Stimulated activated CD8-positive, alpha-beta memory T cell treated with anti-CD3 and anti-CD28 coated beads, Interleukin-2, amount 100 ng/mL, for 1 hour (primary cell): ENCODE data around the gene UGT1A4.

ENCODE experiments used
- DNase-seq, 2 donors: peaks; one replicate each; pipeline ENCODE4 v3.0.0-alpha.2; 2020; ENCODE audit warnings: low read depth in 2 of 2

UGT1A4 gene

DNA sequence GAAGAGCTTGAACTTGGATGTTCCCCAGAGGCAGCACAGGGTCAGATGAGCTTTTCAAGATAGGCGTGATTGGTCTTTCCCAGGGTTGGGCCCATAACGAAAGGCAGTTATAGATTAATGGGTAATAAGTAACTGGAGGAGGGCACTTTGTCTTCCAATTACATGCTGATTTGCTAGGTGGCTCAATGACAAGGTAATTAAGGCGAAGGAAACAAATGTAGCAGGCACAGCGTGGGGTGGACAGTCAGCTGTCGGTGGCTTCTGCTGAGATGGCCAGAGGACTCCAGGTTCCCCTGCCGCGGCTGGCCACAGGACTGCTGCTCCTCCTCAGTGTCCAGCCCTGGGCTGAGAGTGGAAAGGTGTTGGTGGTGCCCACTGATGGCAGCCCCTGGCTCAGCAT is at the start of gene UGT1A4:
TSS of gene UGT1A4 (plus strand) at position 185 of the 400 bp plus-strand sequence. CDS start at position 270, 85 bp downstream.
- no peak for DNase-seq

DNA sequence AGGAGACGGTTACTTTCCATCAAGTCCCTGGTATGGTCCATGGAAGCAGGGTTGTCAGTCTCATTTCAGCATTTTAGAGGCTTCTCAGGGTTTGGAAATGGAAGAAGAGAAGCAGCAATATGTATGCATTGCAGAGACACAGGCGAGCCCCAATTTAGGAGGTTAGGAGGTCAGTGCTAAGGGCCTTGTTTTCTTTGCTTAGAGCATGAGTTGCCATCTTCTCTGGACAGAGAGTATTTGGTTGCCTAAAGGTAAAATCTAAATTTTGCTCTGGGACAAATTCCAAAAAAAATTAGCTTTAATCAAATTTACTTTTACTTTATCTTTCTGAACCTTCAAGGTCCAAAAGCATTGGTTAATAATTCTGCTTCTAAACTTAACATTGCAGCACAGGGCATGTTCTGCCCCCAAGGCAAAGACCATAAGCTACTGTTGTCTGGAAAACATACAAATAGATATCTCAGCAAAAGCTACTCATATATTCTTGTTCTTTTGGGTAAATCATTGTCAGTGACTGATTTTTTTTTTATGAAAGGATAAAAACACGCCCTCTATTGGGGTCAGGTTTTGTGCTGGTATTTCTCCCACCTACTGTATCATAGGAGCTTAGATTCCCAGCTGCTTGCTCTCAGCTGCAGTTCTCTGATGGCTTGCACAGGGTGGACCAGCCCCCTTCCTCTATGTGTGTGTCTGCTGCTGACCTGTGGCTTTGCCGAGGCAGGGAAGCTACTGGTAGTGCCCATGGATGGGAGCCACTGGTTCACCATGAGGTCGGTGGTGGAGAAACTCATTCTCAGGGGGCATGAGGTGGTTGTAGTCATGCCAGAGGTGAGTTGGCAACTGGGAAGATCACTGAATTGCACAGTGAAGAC is 47.0 kb upstream of the UGT1A4 start, which contains the start of gene UGT1A9:
TSS of gene UGT1A9 (plus strand) at position 609 of the 872 bp plus-strand sequence. CDS start at position 646, 37 bp downstream.
- DNase-seq: no peak

DNA sequence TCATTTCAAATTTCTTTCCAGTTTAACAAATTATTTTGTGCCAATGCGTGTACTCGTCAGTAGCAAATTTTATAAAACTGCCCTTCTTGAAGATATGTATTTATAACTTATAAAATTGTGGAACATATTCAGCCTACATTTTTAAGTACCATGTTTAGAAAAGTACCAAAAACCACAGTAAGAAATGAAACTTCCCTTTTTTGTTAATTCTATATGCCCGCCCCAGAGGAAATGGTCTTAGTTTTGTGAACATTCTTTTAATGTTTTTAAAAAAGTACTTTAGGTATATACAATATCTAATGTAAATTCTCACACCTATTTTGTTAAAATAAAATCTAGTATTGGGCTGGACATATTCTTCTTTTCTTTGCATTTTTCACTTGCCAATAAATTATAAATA is 45.6 kb upstream of the UGT1A4 start:
- DNase-seq: no peak

DNA sequence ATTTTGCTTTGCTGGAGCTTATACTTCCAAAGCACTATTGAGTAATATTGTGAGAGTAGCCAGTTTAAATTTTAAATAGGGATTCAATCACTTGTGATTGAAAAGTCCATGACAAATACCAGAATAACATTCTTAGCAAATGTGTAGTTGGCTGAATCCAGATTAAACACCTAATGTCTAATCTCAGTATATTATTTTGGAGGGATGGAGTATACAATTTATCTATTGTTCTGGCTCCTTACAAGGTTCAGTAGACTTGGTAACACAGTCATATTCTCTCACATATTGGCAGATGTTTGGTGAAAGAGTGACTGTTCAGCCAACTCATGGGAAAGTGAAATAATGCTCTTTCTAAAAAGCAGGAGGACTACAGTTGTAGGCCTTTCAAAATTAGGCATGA is 44.6 kb upstream of the UGT1A4 start:
- no peak for DNase-seq

DNA sequence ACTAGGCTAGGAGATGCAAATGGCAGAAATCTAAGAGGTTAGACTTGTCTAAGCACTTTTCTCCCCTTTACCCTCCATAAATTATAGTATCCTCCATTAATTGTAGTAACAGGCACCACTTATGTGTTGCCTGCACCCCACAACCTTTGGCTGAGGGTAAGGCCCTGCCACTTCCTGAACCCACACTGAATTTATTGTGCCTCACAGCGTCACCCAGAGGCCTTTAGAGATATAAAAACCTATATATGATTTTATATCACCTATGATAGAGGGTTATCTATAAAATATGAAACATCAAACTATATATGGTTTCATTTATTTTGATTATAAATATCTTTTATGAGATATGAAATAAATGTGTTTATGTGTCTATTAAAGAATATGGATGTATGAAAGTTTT is 44.2 kb upstream of the UGT1A4 start:
- no peak for DNase-seq

DNA sequence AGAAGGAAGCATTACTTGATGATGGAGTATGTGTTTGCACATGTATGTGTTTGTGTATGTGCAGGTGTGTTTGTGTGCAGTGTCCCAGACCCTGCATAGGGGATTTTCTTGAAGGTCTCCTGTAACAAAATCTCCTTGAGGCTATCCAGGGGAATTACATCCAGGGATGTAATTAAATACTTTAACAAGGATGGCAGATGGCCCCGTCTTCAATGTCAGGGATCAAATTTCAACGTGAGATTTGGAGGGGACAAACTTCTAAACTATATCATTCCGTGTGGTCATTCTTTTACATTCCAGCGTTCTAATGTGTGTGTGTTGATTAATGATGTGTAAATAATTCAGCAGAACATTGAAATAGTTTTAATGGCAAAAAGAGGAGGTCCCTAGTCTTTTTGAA is 43.5 kb upstream of the UGT1A4 start:
- DNase-seq: no peak

DNA sequence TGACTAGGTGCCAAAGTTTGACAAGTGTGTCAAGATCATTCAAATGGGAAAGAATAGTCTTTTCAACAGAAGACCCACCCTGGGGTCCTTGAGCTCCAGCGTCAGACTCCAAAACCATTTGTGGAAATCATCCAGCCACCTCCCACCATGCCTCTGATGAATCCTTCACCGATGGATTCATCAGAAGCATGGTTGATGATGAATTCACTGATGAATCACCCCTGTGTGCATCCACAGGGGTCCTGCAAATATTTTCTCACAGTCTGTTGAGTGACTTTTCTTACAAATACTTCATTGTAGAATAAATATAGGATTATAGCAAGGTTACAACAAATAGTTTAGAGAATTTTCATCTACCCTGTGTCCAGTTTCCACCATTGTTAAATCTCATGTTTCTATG is 42.5 kb upstream of the UGT1A4 start:
- no peak for DNase-seq

DNA sequence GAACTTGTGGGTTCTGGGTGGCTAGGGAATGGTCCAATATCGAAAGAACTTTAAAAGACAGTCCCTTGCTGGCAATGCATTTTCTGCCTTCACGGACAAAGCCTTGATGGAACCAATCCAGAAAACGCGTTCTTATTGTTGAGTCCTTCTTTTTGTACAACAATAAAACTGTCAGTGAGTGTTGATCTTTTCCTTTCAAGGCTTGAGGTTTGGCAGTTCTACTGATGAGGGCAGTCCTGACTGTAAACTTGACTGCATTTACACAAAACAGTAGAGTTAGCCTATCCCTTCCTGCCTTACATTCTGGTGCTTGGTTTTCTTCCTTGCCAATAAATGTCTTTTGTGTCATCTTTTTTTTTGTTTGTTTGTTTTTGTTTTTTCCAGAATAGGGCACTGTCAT is 39.3 kb upstream of the UGT1A4 start:
- no peak for DNase-seq

DNA sequence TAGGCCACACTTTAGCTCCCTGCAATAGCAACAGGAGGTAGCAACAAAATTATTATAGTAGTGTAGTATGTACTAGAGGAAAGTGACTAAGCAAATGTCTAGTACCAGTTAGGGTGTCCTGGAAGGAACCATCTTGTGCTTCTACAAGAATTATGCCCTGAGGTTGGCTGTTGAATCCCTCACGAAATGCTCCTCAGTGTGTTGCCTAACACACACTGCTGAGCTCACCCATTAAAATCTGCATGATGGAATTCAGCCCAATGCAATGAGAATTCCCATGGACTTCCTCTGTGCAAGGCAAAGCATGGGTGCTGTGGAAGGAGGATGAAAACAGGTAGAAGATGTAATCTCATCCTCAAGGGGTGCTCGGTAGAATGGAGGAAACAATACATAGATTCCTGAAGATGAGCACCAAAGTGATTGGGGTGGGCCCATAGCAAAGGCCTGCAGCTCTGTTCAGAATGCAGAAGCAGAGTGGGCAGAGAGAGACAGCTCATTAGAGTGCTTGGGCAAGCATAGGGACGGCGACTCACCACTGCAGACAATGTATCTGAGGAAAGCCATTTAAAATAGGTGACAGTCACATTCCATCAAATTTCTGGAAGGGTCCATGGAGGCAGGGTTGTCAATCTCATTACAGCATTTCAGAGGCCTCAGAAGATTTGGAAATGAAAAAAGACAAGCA is 38.0 kb upstream of the UGT1A4 start:
- DNase-seq: no peak

DNA sequence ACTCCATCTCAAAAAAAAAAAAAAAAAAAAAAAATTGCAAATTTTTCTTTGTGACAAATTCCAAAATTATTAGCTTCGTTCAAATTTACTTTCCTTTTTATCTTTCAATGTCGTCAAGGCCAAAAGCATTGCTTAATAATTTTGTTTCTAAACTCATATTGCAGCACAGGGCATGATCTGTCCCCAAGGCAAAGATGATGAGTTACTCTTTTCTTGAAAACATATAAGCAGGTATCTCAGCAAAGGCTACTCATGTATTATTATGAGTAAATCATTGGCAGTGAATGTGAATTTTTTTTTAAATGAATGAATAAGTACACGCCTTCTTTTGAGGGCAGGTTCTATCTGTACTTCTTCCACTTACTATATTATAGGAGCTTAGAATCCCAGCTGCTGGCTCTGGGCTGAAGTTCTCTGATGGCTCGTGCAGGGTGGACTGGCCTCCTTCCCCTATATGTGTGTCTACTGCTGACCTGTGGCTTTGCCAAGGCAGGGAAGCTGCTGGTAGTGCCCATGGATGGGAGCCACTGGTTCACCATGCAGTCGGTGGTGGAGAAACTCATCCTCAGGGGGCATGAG is 36.9 kb upstream of the UGT1A4 start, which contains the start of gene UGT1A7:
TSS of gene UGT1A7 (plus strand) at position 381 of the 579 bp plus-strand sequence. CDS start at position 418, 37 bp downstream.
- DNase-seq: no peak

DNA sequence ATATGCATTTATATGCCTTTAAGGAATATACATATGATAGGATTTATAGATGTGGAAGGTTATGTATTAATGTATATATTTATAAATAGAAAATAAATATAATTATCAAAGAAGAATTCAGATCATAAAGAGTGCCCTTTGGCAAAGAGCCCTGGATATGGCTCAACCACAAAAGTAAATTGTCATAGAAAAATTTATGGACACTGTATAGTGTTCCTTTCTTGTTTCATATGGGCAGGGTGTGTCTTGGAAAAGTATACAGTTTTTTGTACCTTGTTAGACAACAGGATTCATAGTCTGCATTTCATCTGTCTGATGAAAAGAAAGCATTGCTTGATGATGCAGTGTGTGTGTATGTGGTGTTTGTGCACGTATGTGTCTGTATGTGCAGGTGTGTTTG is 33.9 kb upstream of the UGT1A4 start:
- DNase-seq: no peak

DNA sequence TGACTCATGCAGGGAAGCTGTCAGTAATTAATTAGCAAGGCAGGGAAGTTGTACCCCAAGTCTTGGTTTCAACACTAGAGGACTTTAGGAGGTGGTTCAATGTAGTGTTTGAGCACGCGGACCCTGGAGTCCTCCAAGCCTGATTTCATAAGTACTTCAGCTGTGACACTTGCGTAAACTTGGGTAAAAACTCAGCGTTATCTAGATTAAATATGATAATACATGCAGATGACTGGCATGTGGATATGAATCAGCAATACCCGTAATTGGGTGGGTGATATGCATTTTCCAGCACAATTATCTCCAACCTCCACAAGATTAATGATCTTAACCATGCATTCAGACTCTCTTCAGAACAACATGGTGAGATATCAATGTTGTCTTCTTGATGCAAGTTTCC is 31.6 kb upstream of the UGT1A4 start:
- no peak for DNase-seq

DNA sequence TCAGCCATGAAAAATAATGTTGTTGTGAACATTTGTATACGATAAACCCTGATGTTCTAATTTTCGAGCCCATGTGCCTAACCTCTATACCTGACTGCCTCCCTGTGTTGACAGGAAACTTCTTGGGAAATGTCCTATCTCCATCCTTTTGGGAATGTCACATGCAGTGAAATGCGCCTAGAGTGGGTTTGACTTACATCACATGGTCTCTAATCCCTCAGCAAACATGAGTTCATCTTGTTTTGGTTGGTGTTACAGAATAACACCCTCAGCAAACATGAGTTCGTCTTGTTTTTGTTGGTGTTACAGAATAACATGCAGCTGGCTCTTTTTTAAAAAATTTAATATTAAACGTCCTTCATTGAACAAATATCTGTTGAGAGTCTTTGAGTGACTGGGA is 30.2 kb upstream of the UGT1A4 start:
- no peak for DNase-seq

DNA sequence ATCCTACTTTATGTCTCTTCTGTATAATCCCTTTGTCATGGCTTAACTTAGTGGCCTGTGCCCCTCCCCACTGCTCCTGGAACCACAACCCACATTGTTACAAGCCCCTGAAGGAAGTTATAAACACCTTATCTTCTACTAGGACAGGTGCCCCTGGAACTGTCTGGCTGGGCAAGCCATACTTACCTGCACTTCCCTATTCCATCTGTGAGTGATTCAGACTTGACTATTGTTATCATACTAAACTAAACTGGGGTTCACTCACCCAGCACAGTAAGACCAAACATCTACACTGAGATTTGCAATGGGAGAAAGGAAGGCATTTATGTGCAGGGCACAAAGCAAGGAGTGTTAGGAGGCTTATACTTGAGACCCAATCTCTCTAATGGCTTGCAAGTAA is 29.5 kb upstream of the UGT1A4 start:
- no peak for DNase-seq

DNA sequence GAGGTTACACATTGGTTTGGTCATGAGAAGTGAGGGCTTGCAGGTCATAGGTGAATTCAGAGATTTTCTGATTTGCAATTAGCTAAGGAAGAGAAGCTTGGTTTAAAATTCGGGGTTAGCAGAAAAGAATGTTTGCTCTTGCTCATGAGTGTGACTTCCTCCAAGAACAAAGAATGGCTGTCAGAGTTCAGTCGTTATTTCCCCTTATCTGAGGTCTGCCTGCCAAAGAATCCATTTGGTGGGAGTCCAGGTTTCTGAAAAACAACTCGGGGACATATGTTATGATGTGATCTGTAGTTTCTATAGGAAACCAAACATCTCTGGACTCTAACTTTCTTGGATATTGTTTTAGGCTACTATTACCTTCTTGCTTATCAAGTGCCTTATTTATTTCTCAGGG is 29.0 kb upstream of the UGT1A4 start:
- no peak for DNase-seq

DNA sequence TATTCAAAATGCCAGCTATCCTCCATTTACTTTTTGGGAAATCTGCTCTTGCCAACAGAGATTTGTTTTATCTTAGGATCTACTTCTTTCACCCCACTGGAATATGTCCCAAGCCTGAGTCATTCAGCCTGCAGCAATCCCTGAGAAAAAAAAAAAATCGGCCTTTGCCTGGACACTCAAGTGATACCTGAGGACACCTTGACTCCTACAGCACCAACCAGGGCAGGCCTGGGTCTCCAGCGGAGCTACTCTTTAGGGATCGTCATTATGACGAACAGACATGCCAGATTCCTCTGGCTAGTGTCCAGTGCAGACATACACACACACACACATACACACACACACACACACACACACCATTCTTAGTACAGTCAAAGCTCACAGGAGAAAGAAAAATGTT is 28.1 kb upstream of the UGT1A4 start:
- DNase-seq: no peak

DNA sequence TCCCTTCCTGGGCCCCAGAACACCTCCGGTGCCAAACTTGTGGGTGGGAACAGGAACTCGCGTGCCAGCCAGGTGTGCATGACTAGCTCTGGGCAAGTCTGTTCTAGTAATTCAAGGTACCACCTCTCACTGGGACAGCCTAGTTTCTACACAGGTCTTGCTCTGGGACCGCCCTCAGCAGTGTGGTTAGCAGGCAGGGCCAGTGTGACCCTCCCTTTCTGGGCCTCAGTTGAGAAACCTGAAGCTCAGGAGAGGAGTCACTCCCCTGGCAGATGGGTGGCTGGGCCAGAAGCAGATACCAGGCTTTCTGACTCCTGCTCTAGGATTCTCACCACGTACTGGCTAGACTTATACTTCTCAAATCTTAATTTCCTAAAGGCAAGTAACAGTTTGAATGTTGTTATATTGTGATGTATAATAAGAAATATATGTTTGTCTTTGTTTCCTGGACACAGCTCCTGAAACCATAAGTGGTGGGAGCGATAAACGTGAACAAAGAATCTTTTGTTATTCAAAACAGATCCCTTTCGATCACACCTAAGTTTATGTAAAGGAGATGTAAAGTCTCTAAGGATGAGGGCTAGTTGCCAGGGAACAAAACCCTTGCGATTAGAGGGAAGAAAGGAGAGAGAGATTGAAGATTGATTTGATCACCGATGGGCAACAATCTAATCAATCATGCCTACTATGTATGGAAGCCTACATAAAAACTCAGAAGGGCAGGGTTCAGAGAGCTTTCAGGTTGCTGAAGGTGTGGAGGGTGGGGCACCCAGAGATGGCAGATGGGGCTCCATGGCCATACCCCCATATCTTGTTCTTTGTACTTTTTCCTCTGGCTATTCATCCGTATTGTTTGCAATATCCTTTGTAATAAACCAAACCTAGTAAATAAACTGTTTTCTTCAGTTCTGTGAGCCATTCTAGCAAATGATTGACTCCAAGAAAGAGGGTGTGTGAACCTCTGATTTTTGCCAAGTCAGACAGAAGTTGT is 26.8 kb upstream of the UGT1A4 start:
- no peak for DNase-seq

DNA sequence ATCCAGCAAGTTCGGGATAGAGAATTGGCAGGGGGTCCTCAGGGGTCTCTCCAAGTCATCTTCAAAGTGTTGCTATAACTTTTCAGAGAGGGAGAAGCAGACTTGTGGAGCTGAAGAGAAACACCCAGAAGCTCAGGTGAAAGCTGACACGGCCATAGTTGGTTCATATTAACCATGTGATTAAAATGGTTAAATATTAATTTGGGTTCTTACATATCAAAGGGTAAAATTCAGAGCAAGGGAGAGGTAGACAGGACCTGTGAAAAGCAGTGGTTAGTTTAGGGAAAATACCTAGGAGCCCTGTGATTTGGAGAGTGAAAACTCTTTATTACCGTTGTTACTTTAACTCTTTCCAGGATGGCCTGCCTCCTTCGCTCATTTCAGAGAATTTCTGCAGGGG is 25.9 kb upstream of the UGT1A4 start, which contains the start of gene UGT1A6:
TSS of gene UGT1A6 (plus strand) at position 243 of the 400 bp plus-strand sequence. CDS start at position 358, 115 bp downstream.
- DNase-seq: no peak

DNA sequence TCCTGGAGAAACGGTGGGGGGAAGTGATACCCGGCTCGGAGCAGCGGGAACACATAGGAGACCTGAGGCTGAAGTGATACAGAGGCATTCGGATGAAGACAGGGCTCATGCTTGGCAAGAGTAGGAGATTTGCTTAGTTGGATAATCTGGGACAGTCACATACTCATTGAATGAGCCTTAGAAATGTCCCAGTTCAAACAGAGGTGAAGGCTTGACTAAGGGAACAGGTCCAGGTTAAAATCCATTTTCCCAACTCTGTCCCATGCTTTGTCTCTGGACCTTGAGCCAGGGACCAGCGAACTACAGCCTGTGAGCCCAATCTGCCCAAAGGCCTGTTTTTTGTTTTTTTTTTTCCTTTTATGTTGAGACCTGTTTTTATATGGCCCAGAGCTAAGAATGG is 24.6 kb upstream of the UGT1A4 start:
- no peak for DNase-seq

DNA sequence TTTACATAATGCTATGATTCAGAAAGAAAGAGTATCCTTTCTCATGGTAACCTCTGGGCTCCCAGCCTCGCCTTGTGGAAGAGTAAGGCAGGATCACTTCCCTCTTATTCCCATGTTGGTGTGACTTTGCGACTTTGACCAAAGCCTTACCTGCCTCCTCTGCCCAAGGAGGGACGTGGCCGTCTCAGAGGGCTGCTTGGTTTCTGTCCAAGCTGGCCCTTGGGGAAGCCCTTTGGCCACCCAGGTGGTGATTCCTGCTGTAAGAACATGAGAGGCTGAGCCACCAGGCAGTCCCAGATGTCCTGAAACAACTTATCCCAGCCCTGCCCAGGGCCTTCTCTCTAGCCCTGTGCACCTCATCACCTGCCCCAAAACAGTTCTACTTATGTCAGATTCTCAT is 19.8 kb upstream of the UGT1A4 start:
- DNase-seq: no peak

DNA sequence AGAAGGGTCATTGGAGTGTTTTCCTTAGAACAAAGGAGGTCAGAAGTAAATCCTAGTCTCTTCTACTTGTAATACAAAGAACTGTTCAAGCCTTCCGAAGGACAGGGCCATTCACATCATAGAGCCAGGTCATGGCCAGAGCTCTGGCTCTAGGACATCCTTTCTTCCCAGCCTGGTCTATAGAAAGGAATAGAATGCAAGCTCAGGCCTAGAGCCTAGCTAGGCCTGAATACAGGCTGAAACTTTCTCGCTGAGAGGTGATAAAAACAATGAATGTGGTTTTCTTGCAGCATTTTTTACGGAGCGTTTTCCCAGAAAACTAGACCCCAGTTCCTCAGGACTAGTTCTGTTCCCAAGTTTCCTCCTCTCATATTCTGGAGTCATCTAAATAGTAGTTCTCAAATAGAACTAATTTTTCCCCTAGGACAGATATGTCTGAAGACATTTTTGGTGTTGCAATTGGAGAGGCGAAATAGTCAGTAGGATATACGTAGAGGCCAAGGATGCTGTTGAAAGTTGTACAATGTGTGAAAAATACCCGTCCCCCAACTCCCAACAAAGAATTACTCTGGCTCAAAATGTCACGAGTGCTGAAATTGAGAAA is 19.0 kb upstream of the UGT1A4 start:
- DNase-seq: no peak
